ENCODE measurements around the gene RASSF3. TPM values are rescaled to one million over a fixed set of nuclear protein-coding genes. Genes with fewer than 3 reads are reported as not detected.

RASSF3 gene
- total RNA-seq, 1 donor from 2014 or later, result 96.5 TPM

DNA sequence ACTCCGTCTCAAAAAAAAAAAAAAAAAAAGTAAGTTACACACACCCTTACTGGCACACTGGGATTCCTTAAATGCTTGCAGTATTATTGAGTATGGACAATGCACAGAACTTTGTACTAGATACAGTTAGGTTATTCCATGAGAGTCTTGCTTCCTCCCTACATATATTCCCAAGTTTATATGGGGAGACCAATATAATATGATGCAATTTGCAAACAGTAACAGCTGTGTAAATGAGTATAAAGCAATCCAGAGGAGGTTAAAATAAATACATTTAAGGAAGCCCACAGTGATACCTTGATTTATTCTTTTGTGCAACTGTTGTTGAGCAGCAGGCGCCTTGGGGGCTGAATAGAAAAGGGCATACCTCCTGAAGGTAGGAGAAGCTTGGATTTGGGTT, 26.6 kb downstream of the RASSF3 start:
- ATAC-seq (no peak), DNase-seq (no peak)
- H3K4me3 ChIP-seq, result no peak overlapping the region
- no peaks in the 10 kb centered on the region for H3K27me3 ChIP-seq
- intact Hi-C loops (cut with DNase I), result no loop called here
- H3K4me1 ChIP-seq, result peaks cover 25% of the 10 kb centered on the region
- H3K36me3 ChIP-seq, result no peaks in the 10 kb centered on the region
- no peaks in the 10 kb centered on the region for H3K9me3 ChIP-seq
- TF ChIP-seq, protein P1, sequence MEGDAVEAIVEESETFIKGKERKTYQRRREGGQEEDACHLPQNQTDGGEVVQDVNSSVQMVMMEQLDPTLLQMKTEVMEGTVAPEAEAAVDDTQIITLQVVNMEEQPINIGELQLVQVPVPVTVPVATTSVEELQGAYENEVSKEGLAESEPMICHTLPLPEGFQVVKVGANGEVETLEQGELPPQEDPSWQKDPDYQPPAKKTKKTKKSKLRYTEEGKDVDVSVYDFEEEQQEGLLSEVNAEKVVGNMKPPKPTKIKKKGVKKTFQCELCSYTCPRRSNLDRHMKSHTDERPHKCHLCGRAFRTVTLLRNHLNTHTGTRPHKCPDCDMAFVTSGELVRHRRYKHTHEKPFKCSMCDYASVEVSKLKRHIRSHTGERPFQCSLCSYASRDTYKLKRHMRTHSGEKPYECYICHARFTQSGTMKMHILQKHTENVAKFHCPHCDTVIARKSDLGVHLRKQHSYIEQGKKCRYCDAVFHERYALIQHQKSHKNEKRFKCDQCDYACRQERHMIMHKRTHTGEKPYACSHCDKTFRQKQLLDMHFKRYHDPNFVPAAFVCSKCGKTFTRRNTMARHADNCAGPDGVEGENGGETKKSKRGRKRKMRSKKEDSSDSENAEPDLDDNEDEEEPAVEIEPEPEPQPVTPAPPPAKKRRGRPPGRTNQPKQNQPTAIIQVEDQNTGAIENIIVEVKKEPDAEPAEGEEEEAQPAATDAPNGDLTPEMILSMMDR (IDR thresholded peaks at IDR 0.05), result no peak
- no peak overlapping the region for H3K27ac ChIP-seq

DNA sequence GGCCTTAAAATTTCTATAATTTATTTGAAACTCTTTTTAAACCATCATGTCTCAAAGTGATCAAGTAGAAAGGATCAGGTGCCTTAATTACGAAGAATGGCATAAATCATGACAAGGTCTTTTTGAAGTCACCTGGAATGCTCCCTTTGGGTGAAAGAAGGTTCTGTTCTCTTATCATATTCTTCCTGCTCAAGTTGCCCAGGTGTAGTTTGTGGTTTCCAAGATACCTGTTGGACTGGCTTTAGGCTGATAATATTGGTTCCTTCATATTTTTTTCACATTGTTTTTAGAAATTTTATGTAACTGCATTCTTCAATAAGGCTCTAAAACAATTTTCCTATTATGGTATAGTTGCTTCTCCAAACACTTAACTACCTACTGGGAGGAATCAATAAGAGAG, 29.2 kb downstream of the RASSF3 start:
- TF ChIP-seq, protein P1 (IDR thresholded peaks at IDR 0.05), result no peak

DNA sequence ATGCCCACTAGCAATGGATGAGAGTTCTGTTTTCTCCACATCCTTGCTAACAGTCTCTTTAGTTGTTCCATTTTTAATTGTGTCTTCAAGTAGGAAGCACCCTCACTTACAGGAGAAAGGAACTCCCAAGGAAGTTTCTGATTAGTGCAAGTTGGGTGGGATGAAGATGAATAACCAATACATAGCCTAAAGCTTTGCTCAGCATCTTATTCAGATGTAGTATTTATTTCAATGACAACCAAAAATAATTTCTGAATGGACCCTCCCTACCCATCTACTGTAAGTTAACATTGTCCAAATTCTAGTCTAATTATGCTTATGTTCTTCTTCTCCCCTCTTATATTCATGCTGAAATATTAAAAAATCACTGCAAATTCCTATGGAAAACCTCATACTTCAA, 36.0 kb downstream of the RASSF3 start:
- Histone ChIP-seq H3K4me3 (no peak overlapping the region), H3K9me3 (no peaks in the 10 kb centered on the region), H3K27me3 (no peaks in the 10 kb centered on the region), H3K4me1 (peaks cover 22% of the 10 kb centered on the region), H3K27ac (no peak overlapping the region), H3K36me3 (no peaks in the 10 kb centered on the region)
- intact Hi-C loops (cut with DNase I), result no loop called here
- ATAC-seq, result no peak
- TF ChIP-seq, protein P1 (IDR thresholded peaks at IDR 0.05), result no peak
- DNase-seq, result no peak

More for the DNA sequence above, 29.2 kb downstream of the RASSF3 start:
- Histone ChIP-seq H3K36me3 (no peaks in the 10 kb centered on the region), H3K27ac (no peak overlapping the region), H3K9me3 (no peaks in the 10 kb centered on the region), H3K27me3 (no peaks in the 10 kb centered on the region), H3K4me1 (peaks cover 25% of the 10 kb centered on the region), H3K4me3 (no peak overlapping the region)
- intact Hi-C loops (cut with DNase I), result no loop called here
- DNase-seq (no peak), ATAC-seq (no peak)

DNA sequence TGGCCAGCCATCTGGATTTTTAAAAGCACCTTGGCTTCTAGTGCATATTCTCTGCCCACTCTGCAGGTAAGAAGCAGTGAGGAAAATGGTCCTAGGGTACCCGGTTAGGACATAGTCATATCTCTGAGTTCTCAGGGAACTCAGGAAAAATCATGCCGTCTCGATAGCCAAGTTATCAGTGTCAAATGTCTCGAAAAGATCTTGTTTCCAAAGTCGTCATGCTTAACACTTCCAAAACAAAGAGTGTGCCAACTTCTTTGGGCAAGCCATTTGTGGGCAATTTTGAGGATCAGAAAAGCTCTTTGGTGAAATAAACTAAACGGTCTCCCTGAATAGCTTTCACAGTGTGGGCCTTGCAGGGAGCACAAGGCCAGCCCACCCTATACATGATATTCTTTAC, 39.2 kb downstream of the RASSF3 start:
- H3K4me1 ChIP-seq, result peaks cover 12% of the 10 kb centered on the region
- ATAC-seq (no peak), DNase-seq (no peak)

DNA sequence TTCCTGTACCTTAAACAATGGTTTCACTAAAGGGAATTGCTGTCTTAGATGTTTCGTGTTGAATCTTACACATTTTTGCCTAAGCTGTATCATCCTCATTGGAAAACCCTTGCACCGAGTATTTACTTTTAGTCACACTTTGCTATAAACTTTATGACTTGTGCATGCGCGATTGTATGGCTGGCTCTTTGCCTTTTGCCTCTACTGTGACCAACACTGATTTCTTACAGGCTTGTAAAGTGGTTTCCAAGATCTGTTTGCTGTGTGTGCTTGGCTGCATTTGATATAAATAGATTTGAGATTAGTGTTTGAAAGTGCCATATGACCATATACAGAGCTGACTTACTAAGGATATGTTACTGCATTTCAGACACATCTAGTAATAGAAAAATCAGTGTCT, 40.5 kb downstream of the RASSF3 start:
- Histone ChIP-seq H3K27ac (no peak overlapping the region), H3K36me3 (no peaks in the 10 kb centered on the region), H3K4me1 (peaks cover 6% of the 10 kb centered on the region), H3K27me3 (no peaks in the 10 kb centered on the region), H3K4me3 (no peak overlapping the region), H3K9me3 (no peaks in the 10 kb centered on the region)
- intact Hi-C loops (cut with DNase I), result no loop called here
- ATAC-seq (no peak), DNase-seq (no peak)
- TF ChIP-seq, protein P1 (IDR thresholded peaks at IDR 0.05), result no peak

More for the DNA sequence above, 39.2 kb downstream of the RASSF3 start:
- H3K4me3 ChIP-seq, result no peak overlapping the region
- intact Hi-C loops (cut with DNase I), result no loop called here
- H3K27me3 ChIP-seq, result no peaks in the 10 kb centered on the region
- no peaks in the 10 kb centered on the region for H3K36me3 ChIP-seq
- no peaks in the 10 kb centered on the region for H3K9me3 ChIP-seq
- H3K27ac ChIP-seq, result no peak overlapping the region
- TF ChIP-seq, protein P1 (IDR thresholded peaks at IDR 0.05), result no peak

DNA sequence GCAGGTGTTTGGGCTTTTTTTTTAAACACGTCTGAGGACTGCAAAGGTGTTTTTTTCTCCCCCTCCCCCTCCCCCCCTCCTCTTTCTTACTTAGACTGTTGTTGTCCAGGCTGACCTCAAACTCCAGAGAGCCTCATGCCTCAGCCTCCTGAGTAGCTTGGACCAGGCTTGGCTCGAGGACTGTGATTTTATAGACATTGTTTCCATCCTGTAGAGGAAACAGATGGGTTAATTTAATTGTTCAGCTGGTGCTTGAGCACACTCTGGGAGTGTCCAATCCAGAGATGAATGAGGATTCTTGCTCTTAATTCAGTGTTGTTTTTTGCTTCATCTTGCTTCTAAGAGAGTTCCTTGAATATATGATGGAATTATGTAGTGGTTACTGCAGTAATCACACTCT, 42.1 kb downstream of the RASSF3 start:
- H3K27me3 ChIP-seq, result no peaks in the 10 kb centered on the region
- ATAC-seq (no peak), DNase-seq (no peak)
- intact Hi-C loops (cut with DNase I), result no loop called here
- no peaks in the 10 kb centered on the region for H3K9me3 ChIP-seq
- TF ChIP-seq, protein P1 (IDR thresholded peaks at IDR 0.05), result no peak
- H3K27ac ChIP-seq, result no peak overlapping the region
- H3K4me1 ChIP-seq, result peaks cover 15% of the 10 kb centered on the region
- no peaks in the 10 kb centered on the region for H3K36me3 ChIP-seq
- H3K4me3 ChIP-seq, result no peak overlapping the region

Measured in upper lobe of right lung (tissue), 1 donor.